Brain microvascular endothelial cell (primary cell): ENCODE measurements around the gene DAB1.
"Not testable (repeated sequence)": the region's sequence is repeated elsewhere in the genome, so short reads cannot be mapped to it uniquely, and the experiment has no call there.

Experiments
- DNase-seq: peaks from one replicate; pipeline ENCODE4 v3.0.0-alpha.2; 2020
- H3K27ac ChIP-seq: fragments of 250-450 bp; sonication (Bioruptor Pico); 2 replicates; pipeline ENCODE4 v1.5.1; 2020; ENCODE audit warnings: mild to moderate bottlenecking, moderate library complexity
- H3K27me3 ChIP-seq: fragments of 250-450 bp; sonication (Bioruptor Pico); replicated peaks from 2 replicates; pipeline ENCODE4 v1.5.1; 2020; ENCODE audit warnings: mild to moderate bottlenecking
- H3K36me3 ChIP-seq: fragments of 250-450 bp; sonication (Bioruptor Pico); replicated peaks from 2 replicates; pipeline ENCODE4 v1.5.1; 2020; ENCODE audit warnings: mild to moderate bottlenecking
- H3K4me3 ChIP-seq: 2 replicates; pipeline ENCODE4 v1.5.1; 2011; ENCODE audit warnings: low read depth, mild to moderate bottlenecking, control low read depth, low read length, moderate library complexity
- CTCF ChIP-seq: IDR thresholded peaks from 2 replicates; pipeline ENCODE4 v1.5.1; 2011; ENCODE audit warnings: low read depth, mild to moderate bottlenecking, moderate library complexity, low read length, control low read depth, inconsistent platforms; ENCODE audit errors: missing control alignments
- in situ Hi-C: cut with HindIII; loops from 2 replicates; pipeline ENCODE4 v1.10.0; 2017; ENCODE audit warnings: low sequenced_read_pairs, low pct_ligation_motif_present

DAB1 gene

GRCh38 chr1:57091642-57092041 is 332.2 kb downstream of the DAB1 start:
- DNase-seq, result no peak
- Histone ChIP-seq H3K27ac (no peak overlapping the region), H3K27me3 (no peaks in the 10 kb centered on the region), H3K36me3 (no peaks in the 10 kb centered on the region), H3K4me3 (no peak overlapping the region)
- in situ Hi-C loops, result no loop called here
- TF ChIP-seq CTCF, result no peak

- in situ Hi-C loops, result no loop called here
- DNase-seq, result no peak
Observed at GRCh38 chr1:57089855-57090254, 334.0 kb downstream of the DAB1 start.

GRCh38 chr1:57089221-57089620 is 334.6 kb downstream of the DAB1 start:
- no peak overlapping the region for H3K4me3 ChIP-seq
- no peak for TF ChIP-seq CTCF
- no peak for DNase-seq
- no peaks in the 10 kb centered on the region for H3K27me3 ChIP-seq
- no peaks in the 10 kb centered on the region for H3K36me3 ChIP-seq
- in situ Hi-C loops, result no loop called here
- H3K27ac ChIP-seq, result no peak overlapping the region

More at GRCh38 chr1:57089855-57090254, 334.0 kb downstream of the DAB1 start:
- H3K4me3 ChIP-seq, result no peak overlapping the region
- no peak for TF ChIP-seq CTCF
- no peaks in the 10 kb centered on the region for H3K27me3 ChIP-seq
- H3K36me3 ChIP-seq, result no peaks in the 10 kb centered on the region
- H3K27ac ChIP-seq, result no peak overlapping the region

DNA sequence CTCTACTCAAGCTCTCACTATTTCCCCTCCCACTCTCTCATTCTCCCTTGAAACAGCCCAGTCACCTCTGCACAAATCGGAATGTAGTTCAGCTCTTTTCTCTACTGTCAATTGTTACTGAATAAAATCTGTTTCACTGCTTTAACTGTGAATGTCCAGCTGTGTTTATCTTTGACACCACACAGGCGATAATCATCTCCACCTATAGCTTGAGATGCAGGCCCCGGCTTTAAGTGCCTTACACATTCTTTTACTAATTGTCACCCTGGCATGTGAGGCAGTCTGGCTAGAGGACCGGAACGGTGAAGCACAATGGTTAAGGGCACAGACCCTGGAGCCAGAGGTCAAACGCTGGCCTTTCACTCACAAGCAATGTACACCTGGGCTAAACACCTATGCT is 335.2 kb downstream of the DAB1 start:
- in situ Hi-C loops, result no loop called here
- H3K4me3 ChIP-seq, result no peak overlapping the region
- H3K27me3 ChIP-seq, result no peaks in the 10 kb centered on the region
- DNase-seq, result no peak
- no peaks in the 10 kb centered on the region for H3K36me3 ChIP-seq
- no peak for TF ChIP-seq CTCF
- H3K27ac ChIP-seq, result no peak overlapping the region

DNA sequence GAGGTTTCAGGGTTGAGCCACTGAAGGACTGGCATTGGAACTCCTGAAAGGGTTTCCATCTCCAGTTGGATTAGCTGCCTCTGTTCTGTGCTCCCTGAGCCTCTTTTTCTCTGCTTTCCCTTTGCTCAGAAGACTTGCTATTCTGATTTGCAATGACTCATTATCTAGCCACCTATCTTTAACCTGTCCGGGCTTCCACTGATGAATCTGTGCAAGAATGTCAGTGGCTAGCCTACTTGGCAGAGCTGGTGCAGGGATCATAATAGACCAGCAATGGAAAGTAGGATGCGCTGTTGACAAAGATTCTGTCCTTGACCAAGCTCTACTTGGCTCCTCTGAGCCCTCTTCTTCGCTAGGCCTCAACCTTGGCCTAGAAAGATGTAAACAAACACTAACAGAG is 336.2 kb downstream of the DAB1 start:
- H3K36me3 ChIP-seq, in situ Hi-C loops: not testable (repeated sequence)

DNA sequence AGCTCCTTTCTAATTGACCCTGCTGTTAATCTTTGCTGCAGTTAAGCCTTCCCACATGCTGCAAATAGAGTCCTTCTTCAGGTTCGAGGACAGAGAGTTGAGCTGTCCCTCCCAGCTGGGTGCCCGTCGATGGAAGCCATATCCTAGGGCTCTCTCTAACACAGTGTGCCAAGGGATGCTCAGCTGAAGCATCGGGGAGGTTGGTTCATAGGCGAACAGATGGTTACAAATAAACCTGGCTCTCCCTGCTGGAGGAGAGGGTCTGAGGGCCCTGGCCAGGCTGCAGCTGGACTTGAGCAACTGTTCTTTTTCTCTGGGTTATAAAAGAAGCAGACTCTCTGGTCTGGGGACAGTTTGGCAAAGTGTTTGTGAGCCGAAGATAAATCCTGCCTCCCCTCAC is 337.7 kb downstream of the DAB1 start:
- Histone ChIP-seq H3K27me3 (no peaks in the 10 kb centered on the region), H3K36me3 (no peaks in the 10 kb centered on the region), H3K4me3 (no peak overlapping the region), H3K27ac (no peak overlapping the region)
- no peak for DNase-seq
- in situ Hi-C loops, result no loop called here
- no peak for TF ChIP-seq CTCF

More for the DNA sequence above, 336.2 kb downstream of the DAB1 start:
- DNase-seq, H3K27ac ChIP-seq, H3K27me3 ChIP-seq, H3K4me3 ChIP-seq: not testable (repeated sequence)
